Astrocyte (in vitro differentiated cells and primary cell): ENCODE data around the gene FHIT.

ENCODE experiments used
- EZH2 ChIP-seq: IDR thresholded peaks from 2 replicates; pipeline ENCODE4 v1.6.1; 2012; ENCODE audit warnings: mild to moderate bottlenecking, low read length, inconsistent platforms; ENCODE audit not compliant: insufficient read depth
- TF ChIP-seq, protein P1 (sequence below): IDR thresholded peaks from 2 replicates; pipeline ENCODE4 v1.5.1; 2011; ENCODE audit warnings: low read depth, mild to moderate bottlenecking, inconsistent platforms, low read length, moderate library complexity; ENCODE audit not compliant: insufficient read depth

DNA sequence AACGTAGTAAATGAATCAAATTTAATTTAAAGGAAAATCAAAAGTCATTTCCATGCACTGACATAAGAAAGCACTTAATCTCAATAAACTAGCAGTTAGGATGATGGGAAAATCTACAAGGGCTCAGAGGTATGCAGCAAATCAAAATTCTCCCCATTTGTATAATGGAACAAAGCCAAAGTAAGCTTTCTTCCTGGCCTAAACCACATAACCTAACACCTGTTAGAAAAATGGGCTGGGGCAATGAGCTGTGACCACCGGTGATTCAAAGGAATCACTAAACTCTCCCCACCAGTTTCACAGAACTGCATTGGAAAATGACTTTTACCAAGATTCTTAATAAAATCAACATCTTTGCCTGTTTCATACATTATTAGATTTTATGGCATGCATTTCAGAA is 1024.3 kb downstream of the FHIT start:
- TF ChIP-seq, protein P1, sequence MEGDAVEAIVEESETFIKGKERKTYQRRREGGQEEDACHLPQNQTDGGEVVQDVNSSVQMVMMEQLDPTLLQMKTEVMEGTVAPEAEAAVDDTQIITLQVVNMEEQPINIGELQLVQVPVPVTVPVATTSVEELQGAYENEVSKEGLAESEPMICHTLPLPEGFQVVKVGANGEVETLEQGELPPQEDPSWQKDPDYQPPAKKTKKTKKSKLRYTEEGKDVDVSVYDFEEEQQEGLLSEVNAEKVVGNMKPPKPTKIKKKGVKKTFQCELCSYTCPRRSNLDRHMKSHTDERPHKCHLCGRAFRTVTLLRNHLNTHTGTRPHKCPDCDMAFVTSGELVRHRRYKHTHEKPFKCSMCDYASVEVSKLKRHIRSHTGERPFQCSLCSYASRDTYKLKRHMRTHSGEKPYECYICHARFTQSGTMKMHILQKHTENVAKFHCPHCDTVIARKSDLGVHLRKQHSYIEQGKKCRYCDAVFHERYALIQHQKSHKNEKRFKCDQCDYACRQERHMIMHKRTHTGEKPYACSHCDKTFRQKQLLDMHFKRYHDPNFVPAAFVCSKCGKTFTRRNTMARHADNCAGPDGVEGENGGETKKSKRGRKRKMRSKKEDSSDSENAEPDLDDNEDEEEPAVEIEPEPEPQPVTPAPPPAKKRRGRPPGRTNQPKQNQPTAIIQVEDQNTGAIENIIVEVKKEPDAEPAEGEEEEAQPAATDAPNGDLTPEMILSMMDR: no peak
- TF ChIP-seq EZH2: no peak
